Measurements from ENCODE around the gene PDIA5.

GRCh38 chr3:123025642-123026521 is 40.9 kb upstream of the PDIA5 start:
- TF ChIP-seq CTCF (IDR thresholded peaks at IDR 0.05) (no peak), POLR2A (IDR thresholded peaks at IDR 0.05) (no peak)
